GM23338 (cell line): ENCODE data around the gene RPP25. TPM values are rescaled to one million over a fixed set of nuclear protein-coding genes. Genes with fewer than 3 reads are reported as not detected.

ENCODE experiments used
- ATAC-seq: fragments of 200-7000 bp; cut with Tn5 transposase; 3 replicates; pipeline ENCODE4 v1.9.1; 2020
- DNase-seq: peaks from one replicate; pipeline ENCODE4 v3.0.0-alpha.2; 2015; ENCODE audit warnings: low spot score
- H2AFZ ChIP-seq: fragments of 200-600 bp; sonication (generic); 2 replicates; pipeline ENCODE4 v1.8.0; 2016; ENCODE audit warnings: antibody characterized with exemption, mild to moderate bottlenecking, moderate library complexity
- H3F3A ChIP-seq: fragments of 200-600 bp; sonication (generic); replicated peaks from 2 replicates; pipeline ENCODE4 v1.8.0; 2017; ENCODE audit warnings: antibody characterized with exemption, mixed run types, low read depth
- H3K27ac ChIP-seq: fragments of 200-600 bp; sonication (generic); 2 replicates; pipeline ENCODE4 v1.6.1; 2016; ENCODE audit warnings: low read depth
- H3K27me3 ChIP-seq: fragments of 200-600 bp; sonication (generic); 2 replicates; pipeline ENCODE4 v1.8.0; 2016; ENCODE audit warnings: mild to moderate bottlenecking, mixed run types, moderate library complexity; ENCODE audit not compliant: insufficient read depth
- H3K36me3 ChIP-seq: fragments of 200-600 bp; sonication (generic); 2 replicates; pipeline ENCODE4 v1.8.0; 2016; ENCODE audit warnings: mild to moderate bottlenecking; ENCODE audit not compliant: insufficient read depth
- H3K4me1 ChIP-seq: fragments of 200-600 bp; sonication (generic); 2 replicates; pipeline ENCODE4 v1.8.0; 2016; ENCODE audit warnings: mild to moderate bottlenecking, moderate library complexity; ENCODE audit not compliant: insufficient read depth
- H3K4me2 ChIP-seq: fragments of 200-600 bp; sonication (generic); 2 replicates; pipeline ENCODE4 v1.7.1; 2017; ENCODE audit warnings: mixed run types
- H3K4me3 ChIP-seq: fragments of 200-600 bp; sonication (generic); 2 replicates; pipeline ENCODE4 v1.6.1; 2016; ENCODE audit warnings: mixed run types
- H3K79me2 ChIP-seq: fragments of 200-600 bp; sonication (generic); replicated peaks from 2 replicates; pipeline ENCODE4 v1.8.0; 2017; ENCODE audit warnings: mild to moderate bottlenecking; ENCODE audit not compliant: insufficient read depth
- H3K9me2 ChIP-seq: fragments of 200-600 bp; sonication (generic); 2 replicates; pipeline ENCODE4 v1.8.0; 2017; ENCODE audit not compliant: insufficient read depth
- H4K20me1 ChIP-seq: fragments of 200-600 bp; sonication (generic); replicated peaks from 2 replicates; pipeline ENCODE4 v1.8.0; 2017; ENCODE audit warnings: mild to moderate bottlenecking; ENCODE audit not compliant: insufficient read depth
- H3K27ac Mint-ChIP-seq: 2 replicates; pipeline ENCODE4 v1.8.0; 2020; ENCODE audit warnings: inconsistent platforms, mild to moderate bottlenecking, moderate library complexity, mixed read lengths
- H3K27me3 Mint-ChIP-seq: 3 replicates; pipeline ENCODE4 v1.8.0; 2022; ENCODE audit warnings: low read depth, mild to moderate bottlenecking, moderate library complexity, mixed read lengths, inconsistent platforms; ENCODE audit not compliant: insufficient read depth, poor library complexity
- H3K36me3 Mint-ChIP-seq: 3 replicates; pipeline ENCODE4 v1.8.0; 2021; ENCODE audit warnings: low read depth, mild to moderate bottlenecking, inconsistent platforms, moderate library complexity, mixed read lengths
- H3K4me1 Mint-ChIP-seq: 3 replicates; pipeline ENCODE4 v1.8.0; 2020; ENCODE audit warnings: mild to moderate bottlenecking, inconsistent platforms, mixed read lengths
- H3K4me3 Mint-ChIP-seq: 3 replicates; pipeline ENCODE4 v1.8.0; 2021; ENCODE audit warnings: moderate library complexity, mild to moderate bottlenecking, inconsistent platforms, mixed read lengths
- H3K9me3 Mint-ChIP-seq: 3 replicates; pipeline ENCODE4 v1.8.0; 2020; ENCODE audit warnings: moderate library complexity, mild to moderate bottlenecking, inconsistent platforms, mixed read lengths
- CREB1 ChIP-seq: fragments of 250-450 bp; sonication (Bioruptor Pico); IDR thresholded peaks from 2 replicates; pipeline ENCODE4 v1.5.0; 2020; ENCODE audit warnings: low read depth, mild to moderate bottlenecking, moderate library complexity
- CTCF ChIP-seq, 2 experiments: fragments of 200-600 bp in 1 of 2; sonication (generic) in 1 of 2; conservative IDR thresholded peaks; 2 replicates each; pipeline versions ENCODE4 v1.5.1 to v1.6.1; 2016 to 2017; ENCODE audit warnings: antibody characterized with exemption in 2 of 2, low read depth in 2 of 2, mild to moderate bottlenecking in 2 of 2, moderate library complexity in 1 of 2
- EZH2phosphoT487 ChIP-seq: fragments of 200-600 bp; sonication (generic); IDR thresholded peaks from one replicate; pipeline ENCODE4 v1.8.1; 2018; ENCODE audit warnings: antibody characterized with exemption; ENCODE audit not compliant: unreplicated experiment
- JUNB ChIP-seq: IDR thresholded peaks from one replicate; pipeline ENCODE4 v1.6.1; 2016; ENCODE audit warnings: antibody characterized with exemption; ENCODE audit not compliant: unreplicated experiment
- STAT1 ChIP-seq: IDR thresholded peaks from one replicate; pipeline ENCODE4 v1.6.1; 2016; ENCODE audit warnings: antibody characterized with exemption; ENCODE audit not compliant: unreplicated experiment
- polyA plus RNA-seq: library from polyadenylated mRNA; unstranded; fragments of >200 nt; fragmentation: Nextera tagmentation; extraction: Ambion mirVana; gene quantifications from 2 replicates; pipeline ENCODE4 v1.2.1, GENCODE V29; 2016
- total RNA-seq: library from RNA; depleted of rRNA; stranded (reverse); fragments of >200 nt; shearing (Covaris generic); gene quantifications from 2 replicates; pipeline ENCODE4 v1.2.3, GENCODE V29; 2014

RPP25 gene
- total and polyA plus RNA-seq, 2 experiments from 2014 or later: 14.8 to 18.8 TPM

DNA sequence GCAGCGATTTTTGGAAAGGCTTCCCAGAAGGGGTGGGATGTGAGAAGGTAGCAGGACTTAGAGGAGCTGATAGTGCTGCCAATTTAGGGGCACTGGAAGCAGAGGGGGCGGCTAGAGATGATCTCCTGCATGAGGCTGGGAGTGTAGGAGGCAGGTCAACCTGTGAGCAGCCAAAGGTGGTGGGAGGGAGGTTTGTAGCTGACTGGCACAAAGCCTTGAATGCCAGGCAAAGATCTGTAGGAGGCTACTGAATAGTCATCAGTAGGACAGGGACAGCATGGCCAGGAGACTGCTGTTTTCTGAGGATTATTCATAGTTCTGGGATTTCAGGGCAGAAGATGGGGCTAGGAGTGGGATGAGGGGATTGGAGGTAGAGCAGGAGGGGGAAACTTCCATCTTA lies 41.0 kb upstream of the RPP25 start (continued):
- TF ChIP-seq JUNB: no peak
- no peak for TF ChIP-seq CTCF (conservative IDR thresholded peaks at IDR 0.05; ENCODE audit: low read depth in 2 of 2)

- Histone ChIP-seq H3K4me3 (0 out of 2 replicates have a peak overlapping the region, but pooled peaks have one; percentile 96), H3K36me3 (no peaks in the 10 kb centered on the region; the same call in 1 of the 2 replicates), H3K4me1 (peaks cover 12% of the 10 kb centered on the region; the same call in 1 of the 2 replicates), H3K9me2 (no peaks in the 10 kb centered on the region), H3F3A (no peaks in the 10 kb centered on the region), H3K27me3 (peaks cover 5% of the 10 kb centered on the region; the same call in 1 of the 2 replicates), H3K4me2 (peak overlapping the region; percentile 79; the same call in 1 of the 2 replicates), H2AFZ (no peak overlapping the region), H4K20me1 (no peaks in the 10 kb centered on the region; the same call in 1 of the 2 replicates), H3K27ac (no peak overlapping the region), H3K79me2 (peaks cover 10% of the 10 kb centered on the region)
- Mint-ChIP-seq H3K27me3 (peaks cover 22% of the 10 kb centered on the region), H3K4me3 (no peak overlapping the region), H3K36me3 (peaks cover 6% of the 10 kb centered on the region; the same call in 2 of the 3 replicates), H3K27ac (no peak overlapping the region), H3K4me1 (peaks cover 14% of the 10 kb centered on the region), H3K9me3 (no peaks in the 10 kb centered on the region)
- no peak for DNase-seq
- ATAC-seq: no peak
- TF ChIP-seq JUNB: no peak
Measured at GRCh38 chr15:74997141-74997540, 40.6 kb upstream of the RPP25 start.

DNA sequence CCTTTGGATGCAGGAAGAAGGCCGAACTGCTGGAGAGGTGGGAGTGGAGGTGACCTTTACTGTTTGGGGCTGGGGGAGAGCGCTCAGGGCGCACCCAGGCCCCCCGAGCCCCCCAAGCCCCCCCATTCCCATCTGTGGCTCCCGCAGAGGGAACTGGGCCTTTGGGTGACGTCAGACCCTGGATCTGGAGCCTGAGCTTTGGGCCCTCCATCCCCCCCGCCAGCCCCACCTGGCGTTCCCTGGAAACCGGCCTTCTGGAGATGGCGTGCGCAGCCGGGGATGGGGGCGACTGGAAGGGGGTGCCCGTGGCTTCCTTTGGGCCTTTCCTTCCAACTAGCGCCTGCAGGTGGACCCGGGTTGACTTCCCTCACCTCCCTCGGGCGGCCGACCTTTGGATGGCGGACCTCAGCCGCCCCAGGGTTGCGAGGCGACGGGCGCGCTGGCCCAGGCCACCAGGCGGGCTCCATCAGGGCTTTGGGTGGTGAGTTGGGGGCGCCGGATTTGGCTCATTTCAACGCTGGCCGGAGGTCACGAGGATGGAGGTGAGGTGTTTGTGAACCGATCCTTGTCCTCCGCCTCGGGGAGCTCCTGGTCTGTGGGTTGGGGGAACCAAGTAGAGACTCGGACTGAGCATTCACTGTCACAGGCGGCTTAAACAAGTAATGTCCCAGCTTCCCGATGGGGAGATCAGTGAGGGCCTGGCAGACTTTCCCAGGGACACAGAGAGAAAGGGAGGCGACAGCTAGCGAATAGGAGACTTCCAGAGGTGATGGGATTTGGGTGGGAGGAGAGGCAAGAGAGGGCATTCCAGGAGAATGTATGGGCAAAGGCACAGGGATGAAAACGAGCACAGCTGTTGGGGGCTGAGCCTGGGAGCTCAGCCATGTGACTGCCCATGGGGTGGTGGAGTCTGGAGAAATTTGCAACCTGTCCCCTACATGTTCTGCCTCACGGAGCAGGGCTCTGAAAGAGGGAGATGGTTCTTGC lies 39.5 kb upstream of the RPP25 start:
- Histone ChIP-seq H3K4me2 (peak overlapping the region; percentile 79), H3F3A (no peaks in the 10 kb centered on the region), H3K9me2 (no peaks in the 10 kb centered on the region), H3K27ac (no peak overlapping the region), H3K36me3 (no peaks in the 10 kb centered on the region; the same call in 1 of the 2 replicates), H3K79me2 (peaks cover 10% of the 10 kb centered on the region), H3K4me1 (peaks cover 12% of the 10 kb centered on the region; the same call in 1 of the 2 replicates), H2AFZ (peak overlapping the region; percentile 58), H4K20me1 (no peaks in the 10 kb centered on the region; the same call in 1 of the 2 replicates), H3K27me3 (peaks cover 5% of the 10 kb centered on the region; the same call in 1 of the 2 replicates), H3K4me3 (peak overlapping the region; percentile 96)
- H3K4me1 Mint-ChIP-seq: peaks cover 14% of the 10 kb centered on the region
- H3K27ac Mint-ChIP-seq: peak overlapping the region; percentile 45; the same call in 1 of the 2 replicates
- H3K9me3 Mint-ChIP-seq: no peaks in the 10 kb centered on the region
- H3K4me3 Mint-ChIP-seq: peak overlapping the region; percentile 84
- H3K36me3 Mint-ChIP-seq: peaks cover 6% of the 10 kb centered on the region; the same call in 2 of the 3 replicates
- TF ChIP-seq JUNB (no peak), CTCF (conservative IDR thresholded peaks at IDR 0.05; ENCODE audit: low read depth in 2 of 2) (no peak; a peak in 1 of 4 replicates), STAT1 (no peak), EZH2phosphoT487 (no peak), CREB1 (CRISPR knock-in tag) (peak; percentile 74)
- DNase-seq (peak; percentile 74), ATAC-seq (peak; percentile 68)
- H3K27me3 Mint-ChIP-seq: peaks cover 22% of the 10 kb centered on the region
